Nephron progenitor cell (in vitro differentiated cells): Measurements from ENCODE around the gene CDH4.
A peak's percentile ranks its signal among the peaks of the same experiment; 100 is the strongest.

ENCODE experiments used
- DNase-seq: peaks from one replicate; pipeline ENCODE4 v3.0.0; 2021
- H3K27ac Mint-ChIP-seq: 2 replicates; pipeline ENCODE4 v1.8.0; 2021; ENCODE audit warnings: mild to moderate bottlenecking, moderate library complexity, mixed read lengths
- H3K27me3 Mint-ChIP-seq: 2 replicates; pipeline ENCODE4 v1.8.0; 2021; ENCODE audit warnings: mild to moderate bottlenecking, low read depth, mixed read lengths; ENCODE audit not compliant: poor library complexity
- H3K36me3 Mint-ChIP-seq: 2 replicates; pipeline ENCODE4 v1.8.0; 2021; ENCODE audit warnings: low read depth, mixed read lengths
- H3K4me1 Mint-ChIP-seq: 2 replicates; pipeline ENCODE4 v1.8.0; 2021; ENCODE audit warnings: mixed read lengths
- H3K4me3 Mint-ChIP-seq: 2 replicates; pipeline ENCODE4 v1.8.0; 2021; ENCODE audit warnings: mild to moderate bottlenecking, moderate library complexity, mixed read lengths
- H3K9me3 Mint-ChIP-seq: 2 replicates; pipeline ENCODE4 v1.8.0; 2021; ENCODE audit warnings: mild to moderate bottlenecking, moderate library complexity, mixed read lengths
- CTCF ChIP-seq: fragments of 200-600 bp; sonication (generic); IDR thresholded peaks from 2 replicates; pipeline ENCODE4 v1.5.0; 2021; ENCODE audit warnings: antibody characterized with exemption

Gene CDH4

GRCh38 chr20:61841551-61841950 lies 589.5 kb downstream of the CDH4 start:
- DNase-seq = no peak
- no peaks in the 10 kb centered on the region for H3K9me3 Mint-ChIP-seq
- peaks cover 18% of the 10 kb centered on the region for H3K27me3 Mint-ChIP-seq
- H3K36me3 Mint-ChIP-seq = no peaks in the 10 kb centered on the region
- peaks cover 10% of the 10 kb centered on the region for H3K4me1 Mint-ChIP-seq
- TF ChIP-seq CTCF = no peak
- H3K27ac Mint-ChIP-seq = no peak overlapping the region
- no peak overlapping the region for H3K4me3 Mint-ChIP-seq

GRCh38 chr20:61841966-61842365 lies 589.9 kb downstream of the CDH4 start:
- peaks cover 10% of the 10 kb centered on the region for H3K4me1 Mint-ChIP-seq
- no peak overlapping the region for H3K27ac Mint-ChIP-seq
- TF ChIP-seq CTCF = no peak
- peaks cover 15% of the 10 kb centered on the region for H3K27me3 Mint-ChIP-seq
- no peaks in the 10 kb centered on the region for H3K36me3 Mint-ChIP-seq
- DNase-seq = no peak
- H3K4me3 Mint-ChIP-seq = no peak overlapping the region
- H3K9me3 Mint-ChIP-seq = no peaks in the 10 kb centered on the region

GRCh38 chr20:61844621-61845020 lies 592.6 kb downstream of the CDH4 start:
- H3K27me3 Mint-ChIP-seq = peaks cover 9% of the 10 kb centered on the region
- no peak overlapping the region for H3K27ac Mint-ChIP-seq
- peaks cover 10% of the 10 kb centered on the region for H3K4me1 Mint-ChIP-seq
- peaks cover 3% of the 10 kb centered on the region for H3K9me3 Mint-ChIP-seq
- no peak overlapping the region for H3K4me3 Mint-ChIP-seq
- no peaks in the 10 kb centered on the region for H3K36me3 Mint-ChIP-seq
- no peak for DNase-seq
- TF ChIP-seq CTCF = no peak

GRCh38 chr20:61845233-61845671 lies 593.2 kb downstream of the CDH4 start:
- Mint-ChIP-seq H3K4me1 (peaks cover 7% of the 10 kb centered on the region), H3K27ac (no peak overlapping the region), H3K4me3 (no peak overlapping the region), H3K27me3 (peaks cover 8% of the 10 kb centered on the region), H3K9me3 (peaks cover 3% of the 10 kb centered on the region), H3K36me3 (no peaks in the 10 kb centered on the region)
- DNase-seq = peak; percentile 22
- no peak for TF ChIP-seq CTCF

- no peak overlapping the region for H3K27ac Mint-ChIP-seq
- peaks cover 5% of the 10 kb centered on the region for H3K4me1 Mint-ChIP-seq
- H3K4me3 Mint-ChIP-seq = no peak overlapping the region
- peaks cover 3% of the 10 kb centered on the region for H3K9me3 Mint-ChIP-seq
- H3K27me3 Mint-ChIP-seq = peaks cover 7% of the 10 kb centered on the region
- no peak for DNase-seq
- TF ChIP-seq CTCF = no peak
- no peaks in the 10 kb centered on the region for H3K36me3 Mint-ChIP-seq
These were observed 594.0 kb downstream of the CDH4 start for GRCh38 chr20:61846074-61846473.

- Mint-ChIP-seq H3K4me1 (peaks cover 5% of the 10 kb centered on the region), H3K27me3 (peaks cover 9% of the 10 kb centered on the region), H3K9me3 (peaks cover 3% of the 10 kb centered on the region), H3K4me3 (no peak overlapping the region), H3K27ac (no peak overlapping the region), H3K36me3 (no peaks in the 10 kb centered on the region)
- no peak for TF ChIP-seq CTCF
- no peak for DNase-seq
These were observed 594.8 kb downstream of the CDH4 start for GRCh38 chr20:61846741-61847419.
